ENCODE measurements around the gene GOLGA2. TPM values are rescaled to one million over a fixed set of nuclear protein-coding genes. Genes with fewer than 3 reads are reported as not detected.
A peak's percentile ranks its signal among the peaks of the same experiment; 100 is the strongest.

The GOLGA2 gene
- total RNA-seq, 2 donors from 2014 or later = 83.6 to 104 TPM

DNA sequence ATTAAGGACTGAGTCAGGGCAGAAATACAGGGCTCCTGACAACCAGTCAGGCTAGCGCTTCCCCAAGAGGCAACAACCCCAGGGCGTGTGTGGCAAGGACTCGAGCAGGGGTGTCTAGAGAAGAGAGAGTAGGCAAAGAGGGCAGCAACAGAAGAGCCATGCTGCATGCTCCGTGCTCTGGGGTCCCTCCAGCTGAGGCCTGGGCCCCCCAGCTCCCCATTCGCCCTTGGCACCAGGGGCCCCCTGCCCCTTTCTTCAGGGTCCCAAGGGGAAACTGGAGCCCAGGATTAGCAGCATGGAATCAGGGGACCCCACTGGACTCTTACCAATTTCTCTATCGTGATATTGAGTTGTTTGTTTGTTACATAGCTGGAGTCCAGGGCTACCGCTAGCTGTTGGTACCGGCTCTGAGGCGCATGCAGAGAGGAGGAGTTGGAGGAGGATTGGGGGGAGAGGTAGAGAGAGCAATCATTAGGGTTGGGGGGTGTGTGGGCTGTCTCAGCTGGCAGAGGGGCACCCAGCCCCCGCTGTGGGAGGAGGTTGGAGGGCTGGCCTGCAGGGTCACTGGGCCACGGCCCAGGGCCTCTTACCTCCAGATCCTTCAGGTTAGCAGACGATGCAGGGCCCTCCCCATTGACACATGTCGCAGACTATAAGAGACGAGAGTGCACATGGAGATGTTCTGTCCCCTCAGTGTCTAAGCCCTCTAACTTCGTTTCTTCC is 8.8 kb downstream of the GOLGA2 start:
- ATAC-seq (no peak), DNase-seq (no peak)
- intact Hi-C loops (cut with DNase I, micrococcal nuclease) = no loop called here

DNA sequence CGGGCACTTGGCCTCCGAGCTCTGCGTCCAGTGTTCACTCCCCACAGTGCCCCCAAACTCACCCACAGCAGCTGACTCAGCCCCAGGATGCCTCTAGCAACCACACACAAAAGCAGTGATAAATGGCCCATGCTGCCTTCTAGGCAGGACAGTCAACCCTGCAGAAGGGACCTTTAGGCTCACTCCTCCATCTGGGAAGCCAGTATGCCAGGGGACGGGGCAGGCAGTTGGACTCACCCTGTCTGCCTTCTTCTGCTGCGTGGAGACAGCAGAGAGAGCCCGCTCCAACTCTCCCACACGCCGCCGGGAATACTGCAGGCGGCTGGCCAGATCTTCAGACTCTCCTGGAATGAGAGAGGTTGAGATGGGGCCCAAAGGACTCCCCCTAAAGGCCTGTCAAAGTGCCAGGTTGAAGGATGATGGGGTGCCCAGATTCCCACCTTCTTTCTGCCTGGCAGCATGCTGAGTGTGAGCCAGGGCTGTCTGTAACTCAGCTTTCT is 10.4 kb downstream of the GOLGA2 start:
- no peak for ATAC-seq
- intact Hi-C loops (cut with DNase I, micrococcal nuclease) = no loop called here
- DNase-seq = no peak

DNA sequence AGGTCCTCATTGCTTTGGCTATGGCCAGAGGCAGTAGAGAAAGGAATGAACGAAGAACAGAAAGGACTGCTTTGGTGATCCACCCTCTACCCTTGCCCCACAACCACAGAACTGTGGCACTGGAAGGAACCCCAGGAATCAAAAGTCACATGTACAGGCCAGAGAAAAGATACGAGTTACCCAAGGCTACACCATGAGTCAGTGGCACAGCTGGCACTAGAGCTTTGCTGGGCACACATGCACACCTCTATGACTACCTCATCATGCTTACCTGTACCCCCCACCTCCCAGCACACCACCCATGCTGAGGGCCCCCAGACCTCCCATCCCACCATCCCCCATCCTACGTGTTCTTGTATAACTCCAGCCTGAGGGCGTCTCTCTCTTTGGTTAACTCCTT is 13.1 kb downstream of the GOLGA2 start:
- intact Hi-C loops (cut with DNase I, micrococcal nuclease) = no loop called here
- DNase-seq = no peak

DNA sequence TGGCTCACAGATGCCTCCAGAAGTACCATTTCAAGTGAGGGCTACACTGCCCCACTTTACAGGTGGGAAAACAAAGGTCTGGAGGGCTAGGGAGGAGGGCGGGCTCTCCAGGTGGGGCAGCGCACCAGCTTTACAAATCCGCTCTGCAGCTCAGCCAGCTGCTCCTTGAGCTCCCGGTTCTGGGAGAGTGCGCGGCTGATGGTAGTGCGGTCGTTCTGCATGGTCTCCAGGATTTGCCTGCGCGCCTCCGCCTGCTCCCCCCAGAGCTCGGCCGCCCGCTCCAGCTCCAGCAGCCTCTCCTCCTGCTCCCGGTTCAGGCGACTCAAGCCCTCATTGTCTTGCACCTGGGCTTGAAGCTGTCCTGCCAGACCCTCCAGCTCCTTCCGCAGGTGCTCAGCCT is 15.5 kb downstream of the GOLGA2 start:
- ATAC-seq (no peak), DNase-seq (no peak)
- intact Hi-C loops (cut with DNase I, micrococcal nuclease) = no loop called here

More for the DNA sequence above, 13.1 kb downstream of the GOLGA2 start:
- ATAC-seq = no peak

DNA sequence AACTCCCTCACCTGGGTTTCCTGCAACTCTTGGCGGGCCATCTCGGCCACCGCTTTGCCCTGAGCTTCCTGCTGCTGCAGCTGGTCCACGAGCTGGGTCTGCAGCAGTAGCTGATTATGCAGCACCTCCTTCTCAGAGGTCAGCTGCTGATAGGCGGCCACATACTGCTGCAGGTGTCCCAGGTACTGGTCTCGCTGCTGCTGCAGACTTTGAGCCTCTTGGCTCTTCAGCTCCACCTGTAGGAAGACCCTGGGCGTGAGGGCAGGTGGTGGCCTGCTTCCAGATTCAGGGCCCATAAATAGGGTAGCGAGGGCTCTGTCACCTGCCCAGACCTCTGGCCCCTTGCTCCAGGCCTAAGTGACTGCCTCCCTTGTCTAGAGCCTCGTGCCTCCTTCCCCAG is 16.7 kb downstream of the GOLGA2 start:
- no peak for ATAC-seq
- no peak for DNase-seq
- intact Hi-C loops (cut with DNase I, micrococcal nuclease) = no loop called here

DNA sequence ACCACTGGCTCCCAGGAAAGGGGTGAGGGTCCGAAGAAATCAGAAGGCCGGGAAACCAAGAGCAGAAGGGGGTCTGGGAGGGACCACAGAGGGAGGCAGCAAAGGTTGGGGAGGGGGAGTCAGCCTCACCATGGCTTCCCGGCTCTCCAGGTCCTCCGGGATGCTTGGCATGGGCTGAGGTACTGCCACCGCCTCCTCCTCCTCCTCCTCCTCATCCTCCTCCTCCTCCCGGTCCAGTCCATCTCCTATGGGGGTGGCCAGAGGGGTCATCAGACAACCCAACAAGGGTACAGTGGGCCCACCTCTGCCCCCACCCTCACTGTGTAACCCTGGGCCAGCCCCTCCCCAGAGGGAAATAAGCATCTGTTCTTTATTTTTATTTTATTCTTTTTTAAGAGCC is 17.5 kb downstream of the GOLGA2 start:
- DNase-seq (no peak), ATAC-seq (no peak)
- intact Hi-C loops (cut with DNase I, micrococcal nuclease) = no loop called here

DNA sequence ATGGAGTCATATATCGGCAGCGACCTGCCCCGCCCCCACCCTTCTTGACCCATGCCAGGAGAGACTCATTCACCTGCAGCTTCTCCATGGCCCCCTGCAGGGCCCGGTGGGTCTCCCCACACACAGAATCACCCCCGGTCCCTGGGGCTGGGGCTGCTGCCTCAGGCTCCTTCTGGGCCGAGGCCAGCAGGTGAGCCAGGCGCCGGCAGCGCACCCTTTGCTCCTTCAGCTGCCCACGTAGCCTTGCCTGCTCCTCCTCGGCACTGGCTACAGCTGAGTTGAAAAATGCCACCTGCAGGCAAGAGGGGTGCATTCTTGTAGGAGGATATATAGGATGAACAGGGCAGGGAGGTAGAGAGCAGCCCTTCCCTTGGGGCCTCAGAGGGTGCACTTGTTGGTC is 17.9 kb downstream of the GOLGA2 start:
- ATAC-seq (no peak), DNase-seq (no peak)
- intact Hi-C loops (cut with DNase I, micrococcal nuclease) = no loop called here

DNA sequence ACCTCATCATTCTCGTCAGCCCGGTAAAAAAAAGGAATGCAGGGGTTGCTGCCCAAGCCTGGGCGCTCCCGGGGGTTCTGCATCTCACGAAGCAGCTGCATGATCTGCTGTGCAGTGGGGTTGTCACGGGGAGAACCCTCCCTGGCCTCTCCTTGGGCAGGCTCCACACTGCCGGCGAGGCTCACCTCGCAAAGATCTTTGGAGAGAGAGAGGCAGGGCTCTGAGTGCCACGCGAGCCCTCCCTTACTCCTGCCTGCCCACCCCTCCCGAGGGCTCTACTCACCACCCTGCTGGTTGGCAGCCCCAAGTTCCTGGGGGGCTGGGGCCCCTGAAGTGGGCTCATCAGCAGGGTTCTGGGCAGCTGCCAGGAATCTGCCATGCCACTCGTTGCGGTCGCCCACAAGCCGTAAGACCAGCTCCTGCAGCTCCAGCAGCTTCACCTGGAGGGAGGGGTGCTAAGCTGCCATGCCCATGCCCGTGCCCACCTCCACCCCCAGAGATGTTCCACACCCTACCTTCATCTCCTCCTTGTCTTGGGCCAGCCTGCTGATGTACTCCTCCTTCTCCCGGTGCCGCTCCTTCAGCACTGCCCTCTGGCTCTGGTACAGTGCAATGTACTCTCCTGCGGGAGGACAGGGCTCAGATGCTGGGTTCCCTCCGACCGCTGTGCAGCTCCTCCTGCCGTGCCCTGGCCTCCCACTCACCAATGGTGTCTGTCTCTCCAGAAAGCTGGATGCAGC is 18.6 kb downstream of the GOLGA2 start:
- ATAC-seq (no peak), DNase-seq (no peak)
- intact Hi-C loops (cut with DNase I, micrococcal nuclease) = no loop called here

DNA sequence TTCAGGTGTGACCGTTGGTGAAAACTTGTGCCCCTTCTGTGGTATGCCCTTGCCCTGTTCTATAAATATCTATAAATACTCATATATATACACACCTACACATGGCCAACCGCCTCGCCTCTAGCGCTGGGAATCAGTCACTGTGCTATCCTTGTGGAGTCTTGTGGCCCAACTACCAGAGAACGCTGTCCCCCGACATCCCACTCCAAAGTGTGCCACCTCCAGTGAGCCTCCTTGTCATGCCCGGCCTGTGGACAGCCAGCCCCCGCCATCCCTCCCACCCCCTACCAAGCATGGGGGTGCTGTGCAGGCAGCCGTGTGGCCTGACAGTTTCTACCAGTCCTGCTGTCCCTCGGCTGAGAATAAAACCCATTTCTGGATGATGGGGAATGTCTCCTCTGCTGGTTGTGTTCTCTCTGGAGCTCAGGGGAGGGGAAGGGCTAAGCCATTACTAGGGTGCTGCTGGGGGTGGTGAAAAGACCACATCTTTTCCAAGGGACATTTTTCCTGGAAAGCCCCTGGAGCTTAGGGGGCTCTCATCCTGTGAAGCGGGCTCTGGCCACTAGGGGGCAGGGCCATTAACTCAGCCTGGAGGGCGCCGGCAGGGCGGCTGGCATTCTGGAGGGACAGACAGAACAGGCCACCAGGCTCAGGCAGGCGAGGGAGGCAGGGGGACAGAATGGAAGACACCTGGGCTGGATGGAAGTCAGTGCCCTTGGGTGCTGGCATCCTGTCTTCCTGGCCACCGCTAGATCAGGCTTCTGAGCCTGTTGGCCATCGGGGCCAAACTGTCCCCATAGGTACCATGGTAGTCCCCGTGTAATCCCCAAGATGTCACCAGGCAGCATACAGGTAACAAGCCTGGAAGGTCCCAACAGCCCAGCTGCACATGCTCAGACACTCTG is 20.7 kb downstream of the GOLGA2 start:
- ATAC-seq (peak; percentile 15), DNase-seq (peak in 1 of 2 donors; percentile 72)
- intact Hi-C loops (cut with DNase I, micrococcal nuclease) = no loop called here

DNA sequence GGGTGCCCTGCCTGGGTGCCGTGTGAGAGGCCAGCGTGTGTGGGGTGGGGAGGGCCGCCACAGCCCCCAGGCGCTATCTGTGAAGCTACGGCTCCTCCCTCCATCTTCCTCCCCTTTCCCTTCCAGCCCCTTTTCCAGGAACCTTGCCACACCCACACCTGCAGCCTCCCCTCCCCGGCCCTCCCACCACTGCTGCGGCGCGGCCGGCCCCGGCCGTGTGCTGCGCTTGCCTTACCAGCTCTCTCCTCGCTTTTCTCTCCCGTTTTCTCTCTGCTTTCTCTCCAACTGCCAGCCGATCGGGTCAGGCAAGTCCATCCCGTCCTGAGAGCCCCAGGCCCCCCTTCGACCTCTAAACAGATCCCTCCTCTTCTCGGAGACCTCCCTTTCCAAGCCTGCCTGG is 21.4 kb downstream of the GOLGA2 start:
- intact Hi-C loops (cut with DNase I, micrococcal nuclease) = no loop called here
- ATAC-seq (no peak), DNase-seq (no peak)

DNA sequence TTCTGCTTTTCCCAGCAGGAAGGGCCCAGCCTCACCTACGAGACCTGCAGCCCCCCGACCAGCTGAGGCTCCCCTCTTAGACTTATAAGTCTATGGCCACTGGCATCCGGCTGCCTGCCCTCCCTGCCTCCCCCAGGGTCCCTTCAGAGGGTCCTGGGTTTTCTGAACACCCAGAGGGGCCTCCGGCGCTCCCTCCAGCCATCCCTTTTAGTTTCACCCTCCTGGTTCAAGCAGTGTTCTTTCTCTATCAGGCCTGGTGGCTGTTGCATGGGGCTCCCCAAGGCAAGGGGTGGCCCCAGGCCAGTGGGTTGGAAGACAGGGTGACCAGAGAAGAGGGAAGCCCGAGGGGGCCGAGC is 21.8 kb downstream of the GOLGA2 start:
- intact Hi-C loops (cut with DNase I, micrococcal nuclease) = no loop called here
- ATAC-seq = no peak

DNA sequence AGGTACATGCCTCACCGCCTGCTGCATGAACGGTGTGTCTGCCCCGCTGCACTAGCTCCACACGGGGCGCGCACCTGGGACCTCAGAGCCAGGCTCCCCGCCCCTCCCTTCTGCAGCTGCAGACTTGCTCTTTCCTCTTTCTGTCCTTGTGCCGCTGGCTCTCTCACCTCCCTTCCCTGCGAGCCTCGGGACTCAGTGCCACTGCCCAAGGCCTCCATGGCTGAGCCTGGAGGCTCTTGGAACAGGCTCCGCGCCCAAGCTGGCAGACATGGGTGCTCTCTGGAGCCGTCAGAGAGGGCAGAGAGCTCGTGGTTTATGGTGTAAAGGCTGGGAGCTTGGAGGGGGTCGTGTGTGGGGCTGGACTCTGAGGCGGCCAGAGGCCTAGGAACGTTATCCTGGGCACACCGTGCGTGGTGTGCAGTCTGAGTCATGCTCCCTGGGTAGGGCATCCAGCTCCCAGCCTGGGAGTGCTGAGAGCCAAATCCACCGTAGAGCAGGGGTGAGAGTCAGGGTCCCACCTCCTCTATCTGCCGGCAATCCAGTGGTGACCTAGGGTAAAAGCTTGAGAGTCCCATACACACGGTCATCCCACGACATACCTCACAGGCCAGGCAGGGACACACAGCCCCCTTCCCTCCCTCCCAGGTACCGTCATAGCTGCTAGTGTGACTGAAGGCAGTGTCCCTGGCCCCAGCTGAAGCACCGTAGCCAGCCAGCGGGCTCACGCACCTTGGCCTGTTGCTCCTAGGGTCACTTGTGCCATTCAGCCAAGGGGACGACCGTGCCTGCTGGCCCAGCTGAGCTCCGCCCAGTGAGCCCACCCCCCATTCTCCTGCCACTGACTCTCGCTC is 22.4 kb downstream of the GOLGA2 start:
- ATAC-seq (no peak), DNase-seq (no peak)
- intact Hi-C loops (cut with DNase I, micrococcal nuclease) = no loop called here

More for the DNA sequence above, 21.8 kb downstream of the GOLGA2 start:
- DNase-seq = no peak

DNA sequence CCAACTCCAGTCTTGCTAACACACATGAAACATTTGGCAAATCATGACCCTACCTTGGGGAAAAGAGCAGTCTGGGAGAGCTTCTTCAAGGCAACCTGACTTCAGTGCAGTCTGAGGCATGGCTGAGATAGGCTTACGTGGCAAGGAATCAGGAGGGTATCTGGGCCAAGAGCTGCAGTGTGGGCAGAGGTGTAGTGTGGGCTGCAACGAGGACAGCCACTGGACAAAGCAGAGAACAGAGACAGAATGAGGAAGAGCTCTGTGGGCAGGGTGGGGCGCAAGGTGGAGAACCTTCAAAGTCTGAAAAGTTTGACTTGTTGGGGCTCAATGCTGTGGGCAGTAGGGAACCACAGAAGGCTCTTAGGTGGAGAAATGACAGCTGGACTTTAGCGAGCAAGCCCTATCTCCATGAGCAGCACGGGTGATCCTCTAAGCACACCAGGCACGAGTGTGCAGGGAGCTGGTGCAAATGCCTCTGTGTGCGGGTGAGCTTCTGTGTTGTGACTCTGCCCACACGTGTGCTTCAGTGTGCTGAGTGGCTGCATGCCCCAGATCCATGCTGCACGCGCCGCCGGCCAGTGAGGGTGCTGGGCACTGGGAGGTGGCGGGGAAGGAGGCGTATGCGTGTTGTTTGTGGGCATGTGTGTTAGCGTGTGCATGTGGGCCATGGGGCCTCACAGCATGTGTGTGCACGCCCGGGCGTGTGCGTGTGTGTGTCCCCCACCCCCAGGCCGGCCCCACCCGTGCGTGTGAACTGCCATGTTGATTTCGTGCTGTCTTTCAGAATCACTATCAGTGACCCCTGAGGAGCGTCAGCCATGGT is 23.3 kb downstream of the GOLGA2 start:
- DNase-seq (no peak), ATAC-seq (no peak)
- intact Hi-C loops (cut with DNase I, micrococcal nuclease) = no loop called here

DNA sequence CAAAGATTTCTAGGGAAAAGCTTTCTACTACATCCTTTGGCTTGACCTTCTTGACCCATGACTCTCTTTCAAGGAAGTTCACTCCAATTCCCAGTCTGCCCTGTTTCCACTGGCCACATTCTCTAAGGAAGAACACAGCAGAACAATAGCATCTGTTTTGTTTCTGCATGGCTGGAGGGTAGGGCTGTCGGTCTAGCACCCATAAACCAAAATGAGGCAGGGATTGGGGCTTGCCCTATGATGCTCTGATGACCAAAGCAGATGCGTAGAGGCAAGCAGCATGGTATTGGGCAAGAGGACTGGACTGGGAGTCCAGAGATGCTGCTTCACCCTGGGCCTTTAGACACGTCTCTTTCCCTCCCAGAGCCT is 24.1 kb downstream of the GOLGA2 start:
- intact Hi-C loops (cut with DNase I, micrococcal nuclease) = no loop called here
- DNase-seq (no peak), ATAC-seq (no peak)

DNA sequence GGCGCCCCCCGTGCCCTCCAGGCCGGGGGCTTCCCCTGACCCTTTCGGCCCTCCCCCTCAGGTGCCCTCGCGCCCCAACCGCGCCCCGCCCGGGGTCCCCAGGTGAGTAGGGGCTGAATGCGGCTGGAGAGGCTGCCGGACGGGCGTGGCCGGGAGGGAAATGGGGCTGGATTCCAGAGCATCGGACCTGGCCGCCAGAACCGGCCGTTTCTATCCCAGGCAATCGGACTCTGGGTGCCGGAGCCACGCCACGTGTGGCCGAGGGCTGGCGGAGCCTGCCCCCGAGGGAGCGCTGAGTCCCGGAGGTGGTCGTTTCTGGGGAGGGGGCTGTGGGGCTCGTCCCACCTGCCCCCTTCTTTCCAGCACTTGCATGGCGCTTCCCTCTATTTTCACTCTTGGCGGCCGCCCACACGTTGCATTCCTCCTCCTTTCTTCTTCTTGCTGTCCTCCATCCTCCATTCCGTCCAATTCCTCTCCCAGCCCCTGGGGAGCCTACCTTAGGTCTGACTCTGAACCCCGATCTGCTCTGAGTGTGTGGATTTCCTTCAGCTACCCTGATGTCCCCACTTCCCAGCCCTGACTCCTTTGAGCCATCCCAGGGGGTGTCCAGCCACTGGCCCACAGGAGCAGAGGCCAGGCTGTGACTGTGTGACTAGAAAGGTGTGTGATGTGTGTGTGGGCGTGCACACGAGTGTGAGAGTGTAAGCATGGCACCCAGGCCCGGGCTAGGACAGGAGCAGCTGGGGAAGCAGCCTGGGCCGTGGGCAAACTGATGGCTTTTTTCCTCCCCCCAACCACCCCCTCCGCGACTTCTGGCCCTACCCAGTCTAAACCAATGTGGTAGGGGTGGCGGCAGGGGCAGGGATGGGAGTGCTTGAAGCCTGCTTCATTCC is 24.7 kb downstream of the GOLGA2 start:
- ATAC-seq = no peak
- intact Hi-C loops (cut with DNase I, micrococcal nuclease) = no loop called here
- no peak for DNase-seq

DNA sequence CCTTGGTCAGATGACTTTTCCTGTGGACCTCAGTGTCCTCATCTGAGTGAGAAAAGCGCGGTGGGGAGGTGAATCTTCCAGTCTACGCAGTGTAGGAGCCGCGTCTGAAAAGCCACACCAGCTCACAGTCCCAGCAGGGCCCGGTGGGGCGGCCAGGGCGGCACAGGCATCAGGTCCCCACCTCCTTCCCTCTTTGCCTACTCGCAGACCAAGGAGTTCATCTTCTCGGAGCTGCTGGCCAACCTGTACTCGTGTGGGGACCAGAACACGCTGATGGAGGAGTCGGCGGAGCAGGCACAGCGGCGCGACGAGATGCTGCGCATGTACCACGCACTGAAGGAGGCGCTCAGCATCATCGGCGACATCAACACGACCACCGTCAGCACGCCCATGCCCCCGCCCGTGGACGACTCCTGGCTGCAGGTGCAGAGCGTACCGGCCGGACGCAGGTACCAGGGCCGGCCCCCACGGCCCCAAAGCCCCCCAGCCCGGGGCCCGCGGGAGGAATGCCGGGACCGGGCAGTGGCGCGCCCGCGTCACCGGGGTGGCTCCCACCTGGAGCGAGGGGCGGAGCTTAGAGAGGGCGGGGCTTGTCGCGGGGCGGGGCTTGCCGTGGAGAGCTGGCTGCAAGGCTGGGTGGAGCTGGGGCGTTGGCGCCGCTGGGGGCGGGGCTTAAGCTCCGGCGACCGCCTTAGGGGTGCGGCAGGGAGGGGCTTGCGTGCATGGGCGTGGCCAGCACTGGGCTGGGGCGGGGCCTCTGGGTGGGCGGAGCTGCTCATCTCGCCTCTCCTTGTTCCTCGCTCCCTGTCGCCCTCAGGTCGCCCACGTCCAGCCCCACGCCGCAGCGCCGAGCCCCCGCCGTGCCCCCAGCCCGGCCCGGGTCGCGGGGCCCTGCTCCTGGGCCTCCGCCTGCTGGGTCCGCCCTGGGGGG is 25.6 kb downstream of the GOLGA2 start:
- intact Hi-C loops (cut with DNase I, micrococcal nuclease) = no loop called here
- peak; percentile 96 for ATAC-seq
- DNase-seq = peak; percentile 93 to 98

All from left colon (tissue), 2 donors.